ENCODE results near the gene PRCD. TPM values are rescaled to one million over a fixed set of nuclear protein-coding genes. Genes with fewer than 3 reads are reported as not detected.

PRCD gene
- total RNA-seq, 1 experiment from 2014 or later = 2.5 TPM

GRCh38 chr17:76540381-76541300, 797 bp downstream of the PRCD start:
- Histone ChIP-seq H2AFZ (ENCODE audit: low read length) (peak overlapping the region; percentile 36), H3K9ac (ENCODE audit: low read length) (peak overlapping the region; percentile 28; the same call in 1 of the 2 replicates), H3K9me3 (ENCODE audit: low read length) (no peaks in the 10 kb centered on the region), H3F3A (ENCODE audit: low read length, unreplicated experiment) (no peaks in the 10 kb centered on the region), H3K27me3 (ENCODE audit: low read length) (no peaks in the 10 kb centered on the region), H3K4me1 (ENCODE audit: insufficient read depth, low read length) (peaks cover 9% of the 10 kb centered on the region), H3K9me2 (replicated peaks; ENCODE audit: low read length) (no peaks in the 10 kb centered on the region), H3K79me2 (ENCODE audit: low read length) (no peaks in the 10 kb centered on the region), H3K4me3 (ENCODE audit: low read length) (peak overlapping the region; percentile 34; the same call in 1 of the 2 replicates), H3K36me3 (ENCODE audit: low read depth, low read length) (no peaks in the 10 kb centered on the region), H3K4me2 (ENCODE audit: low read length) (peak overlapping the region; percentile 69), H3K27ac (ENCODE audit: low read length) (no peak overlapping the region), H4K20me1 (ENCODE audit: low read length) (no peaks in the 10 kb centered on the region)
- POLR2A ChIA-PET (ENCODE audit: unreplicated experiment) = interaction anchor here (0.7 kb wide), 1 partner anchor 13 kb away, joined by 7 read pairs; no protein-coding TSS in a partner anchor
- TF ChIP-seq, protein P1, sequence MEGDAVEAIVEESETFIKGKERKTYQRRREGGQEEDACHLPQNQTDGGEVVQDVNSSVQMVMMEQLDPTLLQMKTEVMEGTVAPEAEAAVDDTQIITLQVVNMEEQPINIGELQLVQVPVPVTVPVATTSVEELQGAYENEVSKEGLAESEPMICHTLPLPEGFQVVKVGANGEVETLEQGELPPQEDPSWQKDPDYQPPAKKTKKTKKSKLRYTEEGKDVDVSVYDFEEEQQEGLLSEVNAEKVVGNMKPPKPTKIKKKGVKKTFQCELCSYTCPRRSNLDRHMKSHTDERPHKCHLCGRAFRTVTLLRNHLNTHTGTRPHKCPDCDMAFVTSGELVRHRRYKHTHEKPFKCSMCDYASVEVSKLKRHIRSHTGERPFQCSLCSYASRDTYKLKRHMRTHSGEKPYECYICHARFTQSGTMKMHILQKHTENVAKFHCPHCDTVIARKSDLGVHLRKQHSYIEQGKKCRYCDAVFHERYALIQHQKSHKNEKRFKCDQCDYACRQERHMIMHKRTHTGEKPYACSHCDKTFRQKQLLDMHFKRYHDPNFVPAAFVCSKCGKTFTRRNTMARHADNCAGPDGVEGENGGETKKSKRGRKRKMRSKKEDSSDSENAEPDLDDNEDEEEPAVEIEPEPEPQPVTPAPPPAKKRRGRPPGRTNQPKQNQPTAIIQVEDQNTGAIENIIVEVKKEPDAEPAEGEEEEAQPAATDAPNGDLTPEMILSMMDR (conservative IDR thresholded peaks at IDR 0.05; ENCODE audit: low read depth, low read length) = no peak
- TF ChIP-seq EZH2 (IDR thresholded peaks at IDR 0.05; ENCODE audit: low read length, unreplicated experiment) = no peak
- no peak for TF ChIP-seq EZH2phosphoT487 (IDR thresholded peaks at IDR 0.05; ENCODE audit: borderline replicate concordance, low read length)
- peak; percentile 90 for DNase-seq
- CTCF ChIA-PET = interaction anchor here (0.5 to 0.6 kb wide), 4 partner anchors 11 to 82 kb away, joined by 3 to 10 read pairs (median 4); no protein-coding TSS in a partner anchor
- intact Hi-C loops (cut with micrococcal nuclease) = no loop called here
- no TSS peak for BruUV-seq (replicated peaks)
- peak; percentile 93 for ATAC-seq

GRCh38 chr17:76541739-76542454, 2.1 kb downstream of the PRCD start:
- H3K4me3 ChIP-seq (ENCODE audit: low read length) = no peak overlapping the region
- TF ChIP-seq EZH2phosphoT487 (IDR thresholded peaks at IDR 0.05; ENCODE audit: borderline replicate concordance, low read length) = no peak
- TF ChIP-seq, protein P1 (conservative IDR thresholded peaks at IDR 0.05; ENCODE audit: low read depth, low read length) = no peak
- no peak for TF ChIP-seq EZH2 (IDR thresholded peaks at IDR 0.05; ENCODE audit: low read length, unreplicated experiment)
- H3K9me2 ChIP-seq (replicated peaks; ENCODE audit: low read length) = no peaks in the 10 kb centered on the region
- no peak overlapping the region for H2AFZ ChIP-seq (ENCODE audit: low read length)
- H3K36me3 ChIP-seq (ENCODE audit: low read depth, low read length) = no peaks in the 10 kb centered on the region
- CTCF ChIA-PET = no interaction called here
- no peaks in the 10 kb centered on the region for H3K79me2 ChIP-seq (ENCODE audit: low read length)
- H3K4me2 ChIP-seq (ENCODE audit: low read length) = no peak overlapping the region
- ATAC-seq (no peak), DNase-seq (no peak)
- H4K20me1 ChIP-seq (ENCODE audit: low read length) = no peaks in the 10 kb centered on the region
- H3K4me1 ChIP-seq (ENCODE audit: insufficient read depth, low read length) = peaks cover 20% of the 10 kb centered on the region
- intact Hi-C loops (cut with micrococcal nuclease) = no loop called here
- H3K27me3 ChIP-seq (ENCODE audit: low read length) = no peaks in the 10 kb centered on the region
- no peaks in the 10 kb centered on the region for H3F3A ChIP-seq (ENCODE audit: low read length, unreplicated experiment)
- BruUV-seq (replicated peaks) = no TSS peak
- H3K9me3 ChIP-seq (ENCODE audit: low read length) = no peaks in the 10 kb centered on the region
- POLR2A ChIA-PET (ENCODE audit: unreplicated experiment) = no interaction called here
- H3K9ac ChIP-seq (ENCODE audit: low read length) = no peak overlapping the region
- H3K27ac ChIP-seq (ENCODE audit: low read length) = no peak overlapping the region

All from PC-3 (cell line).